Amniotic stem cell (primary cell): Measurements from ENCODE around the gene MRPL11.

Experiments
- DNase-seq: peaks from one replicate; lab custom pipeline; 2025; lab: John Stamatoyannopoulos, UW

Gene MRPL11

GRCh38 chr11:66438504-66439466 is at the start of gene MRPL11:
Gene MRPL11, minus strand, starts transcription at chr11:66438848. Its CDS starts 94 bp downstream, at chr11:66438754.
- peak; percentile 74 for DNase-seq

- no peak for DNase-seq
Measured at GRCh38 chr11:66484806-66485380, 46.2 kb upstream of the MRPL11 start.

DNA sequence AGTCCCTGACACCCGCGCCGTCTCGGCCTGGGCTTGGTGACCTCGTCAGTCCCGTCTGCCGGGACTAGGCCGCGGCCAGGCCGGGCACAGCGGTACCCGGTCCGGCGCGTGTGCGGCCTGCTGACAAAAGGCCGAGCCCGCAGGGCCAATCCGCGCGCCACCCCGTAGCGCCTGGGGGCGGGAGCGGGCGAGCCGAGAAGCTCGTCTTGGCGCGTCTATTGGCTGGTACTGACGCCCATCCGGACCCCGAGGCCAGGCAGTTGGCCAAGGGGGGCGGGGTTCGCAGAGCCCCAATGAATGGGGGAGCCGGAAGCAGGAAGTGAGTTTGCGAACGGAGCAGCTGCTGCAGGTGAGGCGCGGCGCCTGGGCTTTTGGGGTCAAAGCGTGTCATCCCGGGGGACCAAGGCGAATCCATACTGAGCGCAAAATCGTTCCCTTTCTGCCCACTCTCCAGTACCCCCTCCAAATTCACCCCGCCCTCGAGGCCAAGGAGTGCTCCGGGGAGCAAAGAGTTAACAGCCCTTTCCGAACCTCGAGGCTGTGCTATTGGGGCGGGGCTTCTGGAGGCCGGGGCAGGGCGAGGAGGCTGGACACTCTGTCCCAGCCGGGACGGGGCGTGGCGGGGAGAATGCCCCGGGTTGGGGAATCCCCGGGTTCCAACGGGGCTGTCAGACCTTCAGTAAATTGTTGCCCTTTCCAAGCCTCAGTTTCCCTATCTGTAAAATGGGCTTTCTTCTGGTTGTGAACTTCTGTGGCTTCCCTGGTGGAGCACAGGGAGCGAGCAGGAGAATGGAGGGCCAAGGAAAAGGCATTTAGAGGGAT is 41.7 kb upstream of the MRPL11 start, which contains the start of gene DPP3:
DPP3 (plus strand) TSS at position 318 of the 822 bp plus-strand sequence. CDS start 1,767 bp downstream, outside the sequence.
- peak; percentile 93 for DNase-seq

DNA sequence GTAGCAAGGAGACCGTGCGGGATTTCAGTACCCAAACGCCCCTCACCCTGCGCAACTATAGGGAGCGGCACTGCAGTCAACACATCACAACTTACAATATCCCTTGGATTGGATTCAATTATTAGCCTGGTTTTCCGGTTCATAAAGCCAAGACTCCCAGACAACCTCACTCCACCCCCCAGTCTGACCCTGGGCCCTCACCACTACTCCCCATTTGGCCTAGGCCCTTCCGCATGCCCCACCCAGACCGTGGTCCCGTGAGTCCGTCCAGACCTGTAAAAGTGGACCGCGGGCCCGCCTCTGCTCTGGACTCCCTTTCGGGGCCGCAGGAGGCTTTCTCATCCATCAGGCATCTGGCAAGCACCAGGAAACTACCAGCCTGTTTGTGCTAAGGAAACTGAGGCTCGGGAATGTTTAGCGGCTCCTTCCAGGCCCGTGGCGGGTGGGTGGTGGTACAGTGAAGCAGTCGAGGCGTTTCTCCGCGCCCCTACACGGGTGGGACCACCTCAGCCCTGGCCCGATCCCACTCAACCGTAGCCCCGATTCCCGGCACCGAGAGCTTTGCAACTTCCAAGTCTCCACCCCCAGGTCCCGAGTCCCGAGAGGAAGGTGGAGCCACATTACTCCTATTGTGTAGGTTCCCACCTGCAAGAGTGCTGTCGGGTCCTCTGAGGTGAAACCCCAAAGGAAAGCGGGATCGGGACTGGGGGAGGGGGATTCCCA is 40.9 kb upstream of the MRPL11 start:
- DNase-seq = peak; percentile 60

DNA sequence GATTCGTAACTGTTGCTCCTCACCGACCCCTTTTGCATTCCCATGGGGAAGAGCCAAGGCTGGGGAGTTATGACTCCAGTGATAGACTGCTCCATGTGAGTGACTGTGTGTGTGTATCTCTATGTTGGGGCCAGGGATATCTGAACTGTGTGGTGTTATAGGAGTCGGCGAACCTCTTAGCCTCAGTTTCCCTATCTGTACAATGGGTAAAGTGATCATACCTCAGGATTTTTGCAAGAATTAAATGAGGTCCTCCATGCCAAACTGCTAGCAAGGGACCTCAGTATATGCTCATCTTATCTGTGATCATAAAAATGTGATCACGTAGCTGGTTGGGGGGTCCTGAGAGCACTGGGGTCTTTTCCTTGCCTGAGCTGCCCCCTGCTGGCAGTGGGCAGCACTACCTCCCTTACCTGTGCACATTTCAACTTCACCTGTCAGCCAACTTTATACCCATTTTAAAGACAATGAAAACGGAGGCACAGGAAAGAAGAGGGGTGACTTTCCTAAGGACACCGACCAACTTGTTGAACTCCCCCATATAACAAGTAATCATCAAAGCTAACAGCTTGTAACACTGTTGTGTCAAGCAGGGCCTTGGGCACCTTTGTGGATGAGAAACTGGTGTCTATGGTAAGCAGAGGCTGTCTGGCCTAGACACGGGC is 40.2 kb upstream of the MRPL11 start:
- no peak for DNase-seq

DNA sequence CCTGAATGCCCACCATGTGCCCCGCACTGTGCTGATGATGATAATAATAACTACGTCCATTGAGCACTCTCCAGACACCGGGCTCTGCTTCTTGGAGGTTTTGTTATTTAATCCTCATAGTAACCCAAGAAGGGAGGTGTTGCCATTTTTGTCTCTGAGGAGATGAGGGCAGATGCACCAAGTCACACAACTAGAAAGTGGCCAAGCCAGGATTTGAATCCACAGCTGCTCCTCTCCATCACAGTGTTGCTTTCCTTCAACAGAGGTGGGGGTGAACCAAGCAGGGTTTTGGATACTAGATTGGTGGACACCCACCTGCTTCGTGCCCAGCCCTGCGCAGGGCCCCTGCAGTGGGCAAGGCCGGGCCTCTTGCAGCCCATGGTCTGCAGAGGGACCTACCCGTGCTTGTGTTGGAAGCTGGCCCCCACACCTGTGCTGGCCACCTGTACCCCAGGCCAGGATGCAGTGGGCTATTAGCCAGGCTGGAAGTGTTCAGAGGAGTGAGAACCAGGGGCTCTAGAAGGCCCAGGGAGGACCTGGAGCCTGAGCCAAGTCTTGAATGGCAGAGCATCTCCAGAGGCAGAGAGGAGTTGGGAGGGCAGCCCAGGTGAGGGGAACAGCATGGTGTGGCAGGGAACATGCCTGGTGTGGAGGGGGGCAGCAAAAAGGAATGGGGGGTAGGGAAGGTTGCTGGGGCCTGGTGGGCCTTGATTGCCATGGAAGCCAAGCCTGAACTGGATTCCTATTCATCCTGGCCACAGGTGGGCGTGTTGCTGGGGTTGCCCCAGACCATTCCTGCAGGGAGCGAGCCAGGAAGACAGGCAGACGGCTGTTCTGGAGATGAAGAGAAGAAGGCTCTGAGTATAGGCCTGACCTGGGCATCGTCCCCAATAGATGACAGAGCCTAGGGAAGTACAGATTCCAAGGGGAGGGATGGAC is 38.9 kb upstream of the MRPL11 start:
- no peak for DNase-seq

DNA sequence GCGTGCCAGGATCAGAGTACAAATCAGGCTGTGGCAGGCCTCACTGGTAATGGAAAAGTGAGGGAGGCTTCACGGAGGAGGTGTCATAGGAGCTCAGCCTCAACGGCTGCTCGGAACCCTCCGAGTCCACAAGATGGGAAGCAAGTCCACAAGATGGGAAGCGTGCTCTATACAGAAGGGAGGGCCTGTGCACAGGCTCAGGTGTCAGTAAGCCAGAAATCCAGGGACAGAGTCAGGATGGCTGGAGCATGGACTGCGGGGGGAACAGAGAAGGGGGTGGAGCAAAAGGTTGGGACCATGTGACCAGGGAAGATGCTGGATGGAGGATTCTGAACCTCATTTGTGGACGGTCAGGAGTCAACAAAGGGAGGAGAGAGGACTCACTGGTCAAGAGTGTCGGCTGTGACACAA is 38.2 kb upstream of the MRPL11 start:
- DNase-seq = no peak

DNA sequence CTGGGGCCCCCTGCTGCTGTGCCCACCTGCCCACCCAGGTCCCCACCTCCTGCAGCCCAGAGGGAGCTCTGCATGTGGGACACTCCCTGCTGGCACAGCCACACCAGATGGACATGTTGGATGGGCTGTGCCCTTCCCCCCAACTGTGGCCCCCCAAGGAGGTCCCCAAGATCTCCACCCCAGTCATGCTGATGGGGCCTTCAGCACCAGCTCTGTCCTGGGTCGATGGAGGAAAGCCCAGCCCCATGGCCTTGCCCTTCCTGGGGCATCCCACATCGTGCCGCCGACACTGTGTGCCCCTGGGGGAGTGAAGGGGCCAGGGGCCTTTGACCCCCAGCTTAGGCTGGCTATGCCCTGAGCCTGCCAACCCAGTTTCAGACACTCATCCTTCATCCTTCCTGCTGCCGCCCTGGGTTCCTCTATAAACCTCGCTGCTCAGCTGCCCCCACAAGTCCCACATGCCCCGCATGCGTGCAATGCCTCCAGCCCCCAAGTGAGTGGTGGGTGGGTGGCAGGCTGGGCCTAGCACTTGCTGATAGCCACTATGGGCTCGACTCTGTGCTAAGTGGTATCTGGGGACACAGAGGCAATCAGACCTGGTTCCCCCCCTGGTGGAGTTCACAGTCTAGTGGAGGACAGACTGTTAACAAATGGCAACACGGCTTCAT is 37.7 kb upstream of the MRPL11 start:
- DNase-seq = no peak

DNA sequence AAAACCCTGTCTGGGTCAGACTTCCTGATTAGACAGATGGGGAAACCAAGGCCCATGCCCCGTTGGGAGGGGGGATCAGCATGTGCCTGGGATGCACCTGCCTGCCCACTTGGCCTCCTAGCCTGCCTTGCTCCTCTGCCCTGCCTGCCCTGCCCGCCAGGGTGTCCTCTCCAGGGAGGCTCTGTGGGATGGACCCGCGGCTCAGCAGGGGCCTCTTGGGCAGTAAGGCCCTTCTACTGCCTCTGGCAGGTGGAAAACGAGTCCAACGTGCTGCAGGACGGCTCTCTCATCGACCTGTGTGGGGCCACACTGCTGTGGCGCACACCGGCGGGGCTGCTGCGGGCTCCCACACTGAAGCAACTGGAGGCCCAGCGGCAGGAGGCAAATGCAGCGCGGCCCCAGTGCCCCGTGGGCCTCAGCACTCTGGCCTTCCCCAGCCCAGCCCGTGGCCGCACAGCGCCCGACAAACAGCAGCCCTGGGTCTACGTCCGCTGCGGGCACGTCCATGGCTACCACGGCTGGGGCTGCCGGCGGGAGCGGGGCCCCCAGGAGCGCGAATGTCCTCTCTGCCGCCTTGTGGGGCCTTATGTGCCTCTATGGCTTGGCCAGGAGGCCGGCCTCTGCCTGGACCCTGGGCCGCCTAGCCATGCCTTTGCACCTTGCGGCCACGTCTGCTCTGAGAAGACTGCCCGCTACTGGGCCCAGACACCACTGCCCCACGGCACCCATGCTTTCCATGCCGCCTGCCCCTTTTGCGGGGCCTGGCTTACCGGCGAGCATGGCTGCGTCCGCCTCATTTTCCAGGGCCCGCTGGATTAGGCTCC is 36.9 kb upstream of the MRPL11 start:
- DNase-seq = no peak

- no peak for DNase-seq
Measured at GRCh38 chr11:66473608-66474515, 35.2 kb upstream of the MRPL11 start.

DNA sequence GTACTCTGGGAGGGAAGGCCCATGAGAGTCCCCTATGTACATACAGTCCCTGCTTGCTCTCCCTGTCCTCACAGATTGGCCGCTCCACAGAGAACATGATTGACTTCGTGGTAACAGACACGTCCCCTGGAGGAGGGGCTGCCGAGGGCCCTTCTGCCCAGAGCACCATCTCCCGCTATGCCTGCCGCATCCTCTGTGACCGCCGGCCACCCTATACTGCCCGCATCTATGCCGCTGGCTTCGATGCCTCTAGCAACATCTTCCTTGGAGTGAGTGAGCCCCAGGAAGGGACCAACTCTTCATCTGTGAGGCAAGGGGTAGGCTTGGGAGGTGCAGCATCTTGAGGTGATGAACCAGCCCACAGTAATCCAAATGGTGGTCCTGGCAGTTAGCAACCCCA is 34.5 kb upstream of the MRPL11 start:
- no peak for DNase-seq

DNA sequence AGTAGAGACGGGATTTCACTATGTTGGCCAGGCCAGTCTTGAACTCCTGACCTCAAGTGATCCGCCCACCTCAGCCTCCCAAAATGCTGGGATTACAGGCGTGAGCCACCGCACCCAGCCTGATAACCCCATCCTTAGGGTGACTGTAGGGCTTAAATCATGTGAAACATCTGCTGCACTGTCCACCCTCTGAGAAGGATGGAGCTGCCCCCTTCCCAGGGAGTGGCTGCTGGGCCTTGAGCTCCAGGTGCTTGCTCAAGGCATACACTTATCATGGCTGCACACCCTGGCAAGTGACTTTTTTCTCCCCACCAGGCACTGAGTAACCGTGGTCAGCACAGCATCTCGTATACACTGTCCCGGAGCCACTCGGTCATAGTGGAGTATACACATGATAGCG is 33.4 kb upstream of the MRPL11 start:
- DNase-seq = no peak

DNA sequence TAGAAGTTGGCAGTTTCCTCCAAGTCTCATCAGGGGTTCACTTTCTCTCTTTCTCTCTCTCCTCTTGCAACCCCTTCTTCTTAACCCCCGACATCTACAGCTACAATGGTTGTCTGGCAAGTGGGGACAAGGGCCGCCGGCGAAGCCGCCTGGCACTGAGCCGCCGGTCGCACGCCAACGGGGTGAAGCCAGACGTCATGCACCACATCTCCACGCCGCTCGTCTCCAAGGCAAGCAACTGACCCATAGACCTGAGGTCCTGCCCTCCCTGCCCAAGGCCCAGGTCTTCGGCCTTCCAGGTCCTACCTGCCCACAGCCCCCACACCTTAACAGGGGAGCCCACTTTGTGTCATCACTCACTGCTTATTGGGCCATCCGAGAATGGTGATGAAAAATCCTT is 32.5 kb upstream of the MRPL11 start:
- no peak for DNase-seq

DNA sequence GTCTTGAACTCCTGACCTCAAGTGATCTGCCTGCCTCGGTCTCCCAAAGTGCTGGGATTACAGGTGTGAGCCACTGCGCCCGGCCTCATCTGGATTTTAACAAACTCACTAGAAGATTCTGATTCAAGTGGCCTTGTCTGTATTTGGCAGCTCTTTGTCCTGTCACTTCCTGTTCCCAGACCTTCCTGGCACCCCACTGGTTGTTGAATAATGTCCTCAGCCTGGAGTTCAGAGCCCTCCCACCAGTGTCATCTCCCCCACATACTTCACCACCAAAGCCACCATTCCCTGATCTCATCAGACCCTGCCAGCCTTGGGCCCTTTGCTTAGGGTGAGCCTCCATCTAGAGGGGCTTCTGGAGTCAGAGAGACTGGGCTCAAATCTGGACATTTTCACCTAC is 31.4 kb upstream of the MRPL11 start:
- no peak for DNase-seq

DNA sequence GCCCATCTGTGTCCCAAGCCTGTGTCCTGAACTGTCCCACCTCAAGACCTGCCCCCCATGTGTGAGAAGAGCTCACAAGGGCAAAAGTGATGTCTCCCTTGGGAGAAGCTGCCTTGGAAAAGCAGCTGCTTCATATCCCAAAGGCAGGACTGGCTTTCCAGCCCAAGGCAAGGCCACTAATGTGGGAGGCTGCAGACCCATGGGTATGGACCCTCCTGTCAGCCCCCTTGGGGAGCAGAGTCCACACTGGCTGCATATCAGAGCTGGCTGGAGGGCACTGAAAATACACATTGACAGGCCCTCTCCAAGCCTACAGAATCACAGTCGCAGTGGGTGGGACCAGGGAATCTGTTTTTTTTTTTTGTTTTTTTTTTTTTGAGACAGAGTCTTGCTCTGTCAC is 30.8 kb upstream of the MRPL11 start:
- DNase-seq = no peak

DNA sequence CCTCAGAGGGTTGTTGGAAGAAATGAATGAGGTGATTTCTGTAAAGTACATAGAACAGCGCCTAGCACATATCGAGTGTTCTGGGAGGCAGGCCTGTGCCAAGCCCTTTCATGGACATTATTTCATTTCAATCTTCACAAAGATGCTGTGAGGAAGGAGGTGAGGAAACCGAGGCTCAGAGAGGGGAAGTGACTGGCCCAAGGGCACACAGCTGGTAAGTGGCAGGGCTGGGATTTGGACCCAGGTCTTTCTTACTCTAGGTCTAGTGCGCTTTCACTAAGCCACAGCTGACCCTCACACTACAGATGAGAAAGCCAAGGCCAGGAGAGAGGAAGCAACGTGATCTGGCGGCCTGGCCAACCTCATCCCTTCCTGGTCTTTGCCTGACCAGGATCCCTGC is 30.0 kb upstream of the MRPL11 start:
- DNase-seq = no peak

GRCh38 chr11:66467756-66468155 is 29.1 kb upstream of the MRPL11 start:
- DNase-seq = no peak
